ENCODE results near the gene ZNF692.

Gene ZNF692

GRCh38 chr1:248824701-248825100 is 34.2 kb downstream of the ZNF692 start:
- no peak for DNase-seq (ENCODE audit: low read depth)

- DNase-seq (ENCODE audit: low read depth): no peak
Measured at GRCh38 chr1:248824301-248824700, 34.6 kb downstream of the ZNF692 start.

- DNase-seq (ENCODE audit: low read depth): no peak
Measured at GRCh38 chr1:248823517-248824001, 35.3 kb downstream of the ZNF692 start.

GRCh38 chr1:248822148-248823032 is 36.5 kb downstream of the ZNF692 start:
- no peak for DNase-seq (ENCODE audit: low read depth)

- DNase-seq (ENCODE audit: low read depth): no peak
Measured at GRCh38 chr1:248821641-248822040, 37.2 kb downstream of the ZNF692 start.

- no peak for DNase-seq (ENCODE audit: low read depth)
Measured at GRCh38 chr1:248821101-248821500, 37.8 kb downstream of the ZNF692 start.

GRCh38 chr1:248820041-248820585 is 38.8 kb downstream of the ZNF692 start:
- no peak for DNase-seq (ENCODE audit: low read depth)

- no peak for DNase-seq (ENCODE audit: low read depth)
Measured at GRCh38 chr1:248818505-248819374, 40.1 kb downstream of the ZNF692 start.

- DNase-seq (ENCODE audit: low read depth): no peak
Measured at GRCh38 chr1:248817065-248817464, 41.8 kb downstream of the ZNF692 start.

GRCh38 chr1:248816042-248816851 is 42.6 kb downstream of the ZNF692 start:
- DNase-seq (ENCODE audit: low read depth): no peak

GRCh38 chr1:248815407-248816034 is 43.4 kb downstream of the ZNF692 start:
- DNase-seq (ENCODE audit: low read depth): no peak

GRCh38 chr1:248814351-248814750 is 44.5 kb downstream of the ZNF692 start:
- no peak for DNase-seq (ENCODE audit: low read depth)

- no peak for DNase-seq (ENCODE audit: low read depth)
Measured at GRCh38 chr1:248813546-248813945, 45.3 kb downstream of the ZNF692 start.

- no peak for DNase-seq (ENCODE audit: low read depth)
Measured at GRCh38 chr1:248812736-248813425, 46.0 kb downstream of the ZNF692 start.

GRCh38 chr1:248811514-248812490 is 47.1 kb downstream of the ZNF692 start:
- DNase-seq (ENCODE audit: low read depth): no peak

- DNase-seq (ENCODE audit: low read depth): no peak
Measured at GRCh38 chr1:248810727-248811513, 48.0 kb downstream of the ZNF692 start.

- no peak for DNase-seq (ENCODE audit: low read depth)
Measured at GRCh38 chr1:248810000-248810726, 48.7 kb downstream of the ZNF692 start.

- no peak for DNase-seq (ENCODE audit: low read depth)
Measured at GRCh38 chr1:248808876-248809275, 50.0 kb downstream of the ZNF692 start.

Measured in activated T-cell treated with anti-CD3 and anti-CD28 coated beads for 48 hours (primary cell).